Progenitor cell of endocrine pancreas (in vitro differentiated cells): ENCODE data around the gene RAP1GAP. TPM values are rescaled to one million over a fixed set of nuclear protein-coding genes. Genes with fewer than 3 reads are reported as not detected.
A peak's percentile ranks its signal among the peaks of the same experiment; 100 is the strongest.

Source experiments
- DNase-seq: peaks from one replicate; pipeline ENCODE4 v3.0.0; 2021; ENCODE audit warnings: low spot score; ENCODE audit not compliant: unreplicated experiment
- H3K27ac Mint-ChIP-seq: 2 replicates; pipeline ENCODE4 v1.8.0; 2021; ENCODE audit warnings: mild to moderate bottlenecking, moderate library complexity, mixed read lengths
- H3K27me3 Mint-ChIP-seq: 2 replicates; pipeline ENCODE4 v1.8.0; 2021; ENCODE audit warnings: mixed read lengths
- H3K36me3 Mint-ChIP-seq: 2 replicates; pipeline ENCODE4 v1.8.0; 2022; ENCODE audit warnings: mixed read lengths; ENCODE audit not compliant: insufficient read depth
- H3K4me1 Mint-ChIP-seq: 2 replicates; pipeline ENCODE4 v1.8.0; 2021; ENCODE audit warnings: low read depth, mixed read lengths
- H3K4me3 Mint-ChIP-seq: 2 replicates; pipeline ENCODE4 v1.8.0; 2021; ENCODE audit warnings: low read depth, mild to moderate bottlenecking, moderate library complexity, mixed read lengths
- H3K9me3 Mint-ChIP-seq: 2 replicates; pipeline ENCODE4 v1.8.0; 2021; ENCODE audit warnings: low read depth, mixed read lengths
- CTCF ChIP-seq: fragments of 200-600 bp; sonication (generic); IDR thresholded peaks from one replicate; pipeline ENCODE4 v1.5.0; 2021; ENCODE audit warnings: antibody characterized with exemption, mild to moderate bottlenecking; ENCODE audit not compliant: unreplicated experiment
- total RNA-seq: library from RNA; stranded (reverse); gene quantifications from 2 replicates; pipeline ENCODE4 v1.2.1, GENCODE V29; 2021

Gene RAP1GAP
- total RNA-seq, 1 donor from 2014 or later = 15.3 TPM

DNA sequence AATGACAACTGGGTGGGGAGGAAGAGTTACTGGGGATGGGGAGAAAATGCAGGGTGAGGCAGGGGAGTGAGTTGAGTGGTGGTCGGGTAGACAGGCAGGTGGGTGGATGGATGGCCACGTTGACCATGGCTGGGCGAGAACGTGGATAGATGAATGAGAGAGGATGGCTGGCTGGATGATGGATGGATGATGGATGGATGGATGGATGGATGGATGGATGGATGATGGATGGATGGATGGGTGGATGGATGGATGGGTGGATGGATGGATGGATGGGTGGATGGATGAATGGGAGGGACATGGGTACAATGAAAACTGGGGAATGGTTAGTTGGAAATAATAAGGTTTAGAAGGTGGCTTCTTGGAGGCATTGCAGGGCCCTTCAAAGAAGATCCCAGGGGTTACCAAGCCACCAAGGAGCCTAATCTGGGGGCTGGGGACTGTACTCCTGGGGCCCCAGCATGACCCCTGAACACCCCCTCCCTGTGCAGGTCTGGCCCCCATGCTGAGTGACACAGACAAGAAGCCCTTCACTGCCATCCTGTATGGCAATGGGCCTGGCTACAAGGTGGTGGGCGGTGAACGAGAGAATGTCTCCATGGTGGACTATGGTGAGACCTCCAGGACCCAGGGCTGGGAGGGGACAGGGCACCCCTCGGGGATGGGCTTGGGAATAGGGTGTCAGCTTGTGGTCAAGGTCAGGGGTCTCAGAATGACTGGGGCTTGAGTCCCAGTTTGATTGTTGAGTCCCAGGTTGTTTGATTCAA, 92.9 kb downstream of the RAP1GAP start:
- peaks cover 6% of the 10 kb centered on the region for H3K27me3 Mint-ChIP-seq
- H3K4me3 Mint-ChIP-seq = no peak overlapping the region
- H3K4me1 Mint-ChIP-seq = no peaks in the 10 kb centered on the region
- no peak for TF ChIP-seq CTCF
- no peak overlapping the region for H3K27ac Mint-ChIP-seq
- no peak for DNase-seq
- H3K9me3 Mint-ChIP-seq = no peaks in the 10 kb centered on the region
- no peaks in the 10 kb centered on the region for H3K36me3 Mint-ChIP-seq

- peaks cover 6% of the 10 kb centered on the region for H3K27me3 Mint-ChIP-seq
- no peak overlapping the region for H3K27ac Mint-ChIP-seq
- no peaks in the 10 kb centered on the region for H3K36me3 Mint-ChIP-seq
- no peak overlapping the region for H3K4me3 Mint-ChIP-seq
- no peaks in the 10 kb centered on the region for H3K4me1 Mint-ChIP-seq
- TF ChIP-seq CTCF = no peak
- H3K9me3 Mint-ChIP-seq = no peaks in the 10 kb centered on the region
- no peak for DNase-seq
Observed at GRCh38 chr1:21575351-21575942, 93.7 kb downstream of the RAP1GAP start.

GRCh38 chr1:21574466-21575151, 94.5 kb downstream of the RAP1GAP start:
- no peak for DNase-seq
- TF ChIP-seq CTCF = no peak
- H3K4me3 Mint-ChIP-seq = no peak overlapping the region

DNA sequence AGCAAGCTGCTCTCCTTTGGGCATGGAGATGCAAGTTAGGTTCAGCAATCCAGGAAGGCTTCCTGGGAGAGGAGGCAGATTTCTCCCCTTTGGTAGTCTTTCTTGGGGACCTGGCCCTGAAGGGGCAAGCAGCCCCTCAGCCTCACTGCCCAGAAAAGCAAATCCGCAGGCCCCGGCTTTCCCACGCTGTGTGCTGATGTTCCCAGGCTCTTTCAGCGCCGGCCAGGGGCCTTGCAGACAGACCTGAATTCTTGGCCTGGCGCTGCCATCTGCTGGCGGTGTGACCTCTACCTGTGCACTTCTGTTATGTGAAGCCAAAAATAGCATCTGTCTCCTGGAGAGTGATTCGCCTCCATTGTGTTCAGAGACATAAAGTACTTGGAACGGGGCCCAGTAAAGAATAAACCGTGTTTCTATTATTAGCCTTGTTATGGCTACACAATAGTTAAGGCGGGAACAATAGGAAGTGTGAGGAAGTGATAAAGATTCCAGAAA, 95.1 kb downstream of the RAP1GAP start:
- no peaks in the 10 kb centered on the region for H3K36me3 Mint-ChIP-seq
- DNase-seq = peak; percentile 45
- H3K4me1 Mint-ChIP-seq = no peaks in the 10 kb centered on the region
- H3K9me3 Mint-ChIP-seq = no peaks in the 10 kb centered on the region
- no peaks in the 10 kb centered on the region for H3K27me3 Mint-ChIP-seq
- TF ChIP-seq CTCF = peak; percentile 69
- peak overlapping the region; percentile 7 for H3K27ac Mint-ChIP-seq
- no peak overlapping the region for H3K4me3 Mint-ChIP-seq

More at GRCh38 chr1:21574466-21575151, 94.5 kb downstream of the RAP1GAP start:
- no peaks in the 10 kb centered on the region for H3K4me1 Mint-ChIP-seq
- peak overlapping the region; percentile 7 for H3K27ac Mint-ChIP-seq
- peaks cover 3% of the 10 kb centered on the region for H3K27me3 Mint-ChIP-seq
- no peaks in the 10 kb centered on the region for H3K36me3 Mint-ChIP-seq
- no peaks in the 10 kb centered on the region for H3K9me3 Mint-ChIP-seq

- H3K36me3 Mint-ChIP-seq = no peaks in the 10 kb centered on the region
- no peak overlapping the region for H3K4me3 Mint-ChIP-seq
- no peak overlapping the region for H3K27ac Mint-ChIP-seq
- H3K9me3 Mint-ChIP-seq = no peaks in the 10 kb centered on the region
- H3K27me3 Mint-ChIP-seq = no peaks in the 10 kb centered on the region
- no peak for TF ChIP-seq CTCF
- DNase-seq = no peak
- H3K4me1 Mint-ChIP-seq = no peaks in the 10 kb centered on the region
Observed at GRCh38 chr1:21573475-21573874, 95.7 kb downstream of the RAP1GAP start.
